HG02763 (cell line): Measurements from ENCODE around the gene URB1.
"Not testable (repeated sequence)": the region's sequence is repeated elsewhere in the genome, so short reads cannot be mapped to it uniquely, and the experiment has no call there.

ENCODE experiments used
- ATAC-seq: cut with Tn5 transposase; IDR thresholded peaks from one replicate; pipeline ENCODE4 v1.9.1; 2021; ENCODE audit warnings: mild to moderate bottlenecking, moderate library complexity; ENCODE audit not compliant: unreplicated experiment

The URB1 gene

GRCh38 chr21:32413015-32413504, 20.2 kb upstream of the URB1 start:
- ATAC-seq = no peak

- ATAC-seq = no peak
These were observed 19.6 kb upstream of the URB1 start, which contains the start of gene EVA1C for GRCh38 chr21:32412162-32413014. EVA1C (plus strand) TSS chr21:32412706; CDS start chr21:32412854, 148 bp downstream.

GRCh38 chr21:32411350-32412161, 18.7 kb upstream of the URB1 start:
- no peak for ATAC-seq

GRCh38 chr21:32410916-32411315, 18.1 kb upstream of the URB1 start:
- ATAC-seq = no peak

- no peak for ATAC-seq
These were observed 17.5 kb upstream of the URB1 start for GRCh38 chr21:32410291-32410690.

GRCh38 chr21:32406405-32406804, 13.6 kb upstream of the URB1 start:
- no peak for ATAC-seq

- no peak for ATAC-seq
These were observed 10.5 kb upstream of the URB1 start for GRCh38 chr21:32403201-32403777.

GRCh38 chr21:32393677-32394001, 827 bp upstream of the URB1 start:
- no peak for ATAC-seq

GRCh38 chr21:32392299-32392879, 423 bp downstream of the URB1 start:
- ATAC-seq = no peak

- ATAC-seq = no peak
These were observed 1.1 kb downstream of the URB1 start for GRCh38 chr21:32391755-32392154.

- ATAC-seq = not testable (repeated sequence)
These were observed 2.1 kb downstream of the URB1 start for GRCh38 chr21:32390537-32391224.

GRCh38 chr21:32389337-32390015, 3.3 kb downstream of the URB1 start:
- ATAC-seq = no peak

- no peak for ATAC-seq
These were observed 4.5 kb downstream of the URB1 start for GRCh38 chr21:32388306-32388705.

GRCh38 chr21:32387151-32387550, 5.7 kb downstream of the URB1 start:
- no peak for ATAC-seq

- ATAC-seq = no peak
These were observed 6.5 kb downstream of the URB1 start for GRCh38 chr21:32386195-32386870.

- no peak for ATAC-seq
These were observed 9.0 kb downstream of the URB1 start for GRCh38 chr21:32383812-32384211.

- no peak for ATAC-seq
These were observed 10.6 kb downstream of the URB1 start for GRCh38 chr21:32382108-32382644.

- no peak for ATAC-seq
These were observed 11.2 kb downstream of the URB1 start for GRCh38 chr21:32381571-32381970.

- ATAC-seq = no peak
These were observed 11.9 kb downstream of the URB1 start for GRCh38 chr21:32380940-32381339.
